ENCODE data around the gene TRIM62. TPM values are rescaled to one million over a fixed set of nuclear protein-coding genes. Genes with fewer than 3 reads are reported as not detected.

TRIM62 gene
- total RNA-seq, 1 experiment from 2014 or later: 2.5 TPM

- no peak for DNase-seq
- H3K27me3 ChIP-seq (replicated peaks; ENCODE audit: control insufficient read depth, insufficient read depth, low read length): no peaks in the 10 kb centered on the region
- Mint-ChIP-seq H3K4me1 (ENCODE audit: low read depth, unreplicated experiment) (no peaks in the 10 kb centered on the region), H3K27me3 (ENCODE audit: insufficient read depth, unreplicated experiment) (no peaks in the 10 kb centered on the region), H3K9me3 (ENCODE audit: unreplicated experiment) (no peaks in the 10 kb centered on the region), H3K36me3 (ENCODE audit: insufficient read depth, unreplicated experiment) (no peaks in the 10 kb centered on the region), H3K27ac (ENCODE audit: unreplicated experiment) (no peak overlapping the region), H3K4me3 (ENCODE audit: unreplicated experiment) (no peak overlapping the region)
- intact Hi-C loops (cut with micrococcal nuclease; ENCODE audit: unreplicated experiment): no loop called here
- no peaks in the 10 kb centered on the region for H3K4me1 ChIP-seq
- no peaks in the 10 kb centered on the region for H3K9me3 ChIP-seq
- CTCF ChIA-PET: no interaction called here
- no peak overlapping the region for H3K4me3 ChIP-seq (ENCODE audit: low read depth, low read length)
- no peaks in the 10 kb centered on the region for H3K36me3 ChIP-seq (ENCODE audit: control insufficient read depth, insufficient read depth, low read length)
- POLR2A ChIA-PET: no interaction called here
- TF ChIP-seq CTCF (IDR thresholded peaks at IDR 0.05; ENCODE audit: insufficient read depth in 1 of 2, low read depth in 1 of 2, low read length in 1 of 2, severe bottlenecking in 1 of 2, unreplicated experiment in 1 of 2): no peak
- no TSS peak for BruUV-seq (replicated peaks)
Measured at GRCh38 chr1:33158366-33158765, 23.5 kb downstream of the TRIM62 start.

- H3K4me3 ChIP-seq (ENCODE audit: low read depth, low read length): no peak overlapping the region
- H3K27ac Mint-ChIP-seq (ENCODE audit: unreplicated experiment): no peak overlapping the region
- H3K4me1 Mint-ChIP-seq (ENCODE audit: low read depth, unreplicated experiment): no peaks in the 10 kb centered on the region
- H3K36me3 ChIP-seq (ENCODE audit: control insufficient read depth, insufficient read depth, low read length): no peaks in the 10 kb centered on the region
- no peaks in the 10 kb centered on the region for H3K9me3 Mint-ChIP-seq (ENCODE audit: unreplicated experiment)
- no peaks in the 10 kb centered on the region for H3K36me3 Mint-ChIP-seq (ENCODE audit: insufficient read depth, unreplicated experiment)
- DNase-seq: no peak
- intact Hi-C loops (cut with micrococcal nuclease; ENCODE audit: unreplicated experiment): no loop called here
- H3K9me3 ChIP-seq: no peaks in the 10 kb centered on the region
- no peaks in the 10 kb centered on the region for H3K27me3 Mint-ChIP-seq (ENCODE audit: insufficient read depth, unreplicated experiment)
- CTCF ChIA-PET: no interaction called here
- H3K4me1 ChIP-seq: no peaks in the 10 kb centered on the region
- POLR2A ChIA-PET: no interaction called here
- BruUV-seq (replicated peaks): no TSS peak
- no peak overlapping the region for H3K4me3 Mint-ChIP-seq (ENCODE audit: unreplicated experiment)
- no peaks in the 10 kb centered on the region for H3K27me3 ChIP-seq (replicated peaks; ENCODE audit: control insufficient read depth, insufficient read depth, low read length)
- TF ChIP-seq CTCF (IDR thresholded peaks at IDR 0.05; ENCODE audit: insufficient read depth in 1 of 2, low read depth in 1 of 2, low read length in 1 of 2, severe bottlenecking in 1 of 2, unreplicated experiment in 1 of 2): no peak
Measured at GRCh38 chr1:33157131-33157530, 24.7 kb downstream of the TRIM62 start.

- peaks cover 2% of the 10 kb centered on the region; the same call in 1 of the 2 replicates for H3K4me1 ChIP-seq
- H3K4me3 Mint-ChIP-seq (ENCODE audit: unreplicated experiment): no peak overlapping the region
- TF ChIP-seq CTCF (IDR thresholded peaks at IDR 0.05; ENCODE audit: insufficient read depth in 1 of 2, low read depth in 1 of 2, low read length in 1 of 2, severe bottlenecking in 1 of 2, unreplicated experiment in 1 of 2): no peak
- H3K27ac Mint-ChIP-seq (ENCODE audit: unreplicated experiment): no peak overlapping the region
- POLR2A ChIA-PET: no interaction called here
- H3K4me1 Mint-ChIP-seq (ENCODE audit: low read depth, unreplicated experiment): no peaks in the 10 kb centered on the region
- intact Hi-C loops (cut with micrococcal nuclease; ENCODE audit: unreplicated experiment): no loop called here
- no peaks in the 10 kb centered on the region for H3K36me3 Mint-ChIP-seq (ENCODE audit: insufficient read depth, unreplicated experiment)
- H3K9me3 ChIP-seq: no peaks in the 10 kb centered on the region
- no peak for DNase-seq
- BruUV-seq (replicated peaks): no TSS peak
- H3K27me3 ChIP-seq (replicated peaks; ENCODE audit: control insufficient read depth, insufficient read depth, low read length): no peaks in the 10 kb centered on the region
- no peaks in the 10 kb centered on the region for H3K27me3 Mint-ChIP-seq (ENCODE audit: insufficient read depth, unreplicated experiment)
- H3K36me3 ChIP-seq (ENCODE audit: control insufficient read depth, insufficient read depth, low read length): no peaks in the 10 kb centered on the region
- no peak overlapping the region for H3K4me3 ChIP-seq (ENCODE audit: low read depth, low read length)
- H3K9me3 Mint-ChIP-seq (ENCODE audit: unreplicated experiment): no peaks in the 10 kb centered on the region
- CTCF ChIA-PET: no interaction called here
Measured at GRCh38 chr1:33155877-33156538, 25.8 kb downstream of the TRIM62 start.
